NAMALWA (cell line): ENCODE data around the gene NSD2.
"Not testable (repeated sequence)": the region's sequence is repeated elsewhere in the genome, so short reads cannot be mapped to it uniquely, and the experiment has no call there.

Source experiments
- DNase-seq: peaks from one replicate; pipeline ENCODE4 v3.0.0-alpha.2; 2015; ENCODE audit warnings: low spot score

NSD2 gene

DNA sequence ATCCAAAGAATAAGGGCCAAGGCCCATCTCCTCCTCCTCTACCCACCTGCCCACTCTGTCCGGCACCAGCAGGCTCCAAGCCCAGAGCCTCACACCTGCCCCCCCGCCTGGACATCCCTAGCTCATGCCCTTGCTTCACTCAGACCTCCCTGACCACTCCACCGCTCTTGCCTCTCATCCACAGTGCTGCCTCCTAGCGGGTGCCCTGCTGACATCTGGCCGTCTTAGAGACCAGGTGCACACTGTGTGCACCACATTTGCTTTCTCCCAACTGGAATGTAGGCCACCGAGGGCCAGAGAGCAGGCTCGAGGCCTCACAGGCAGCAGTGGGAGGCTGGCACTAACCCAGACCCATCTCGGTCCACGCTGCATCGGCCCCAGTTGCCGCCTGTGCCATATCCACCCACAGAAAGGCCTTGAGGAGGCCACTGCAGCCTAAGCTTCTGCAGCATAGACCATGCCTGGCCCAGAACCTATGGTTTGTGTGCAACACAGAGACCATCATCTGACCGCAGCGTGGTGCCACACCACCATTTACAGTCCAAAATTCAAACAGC is 28.8 kb upstream of the NSD2 start:
- no peak for DNase-seq

DNA sequence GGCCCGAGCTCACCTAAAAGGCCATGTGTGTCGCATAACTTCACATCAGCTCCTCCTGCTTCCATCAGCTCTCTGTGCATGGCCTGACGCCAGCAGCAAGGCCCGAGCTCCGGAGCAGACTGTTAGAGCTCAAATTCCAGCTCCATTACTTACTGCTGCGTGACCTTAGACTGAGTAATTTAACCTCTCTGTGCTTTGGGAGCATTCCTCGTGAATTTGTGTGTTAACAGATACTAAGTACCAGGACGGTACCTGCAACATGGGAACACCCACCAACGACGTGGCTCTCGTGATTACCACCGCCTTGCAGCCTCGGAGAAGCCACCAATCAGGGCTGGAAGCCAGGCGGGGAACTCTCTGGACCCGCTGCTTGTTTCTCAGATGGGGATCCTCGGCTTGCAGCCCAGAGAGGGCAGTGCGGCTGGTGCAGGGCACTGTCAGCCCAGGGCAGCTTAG is 28.2 kb upstream of the NSD2 start:
- no peak for DNase-seq

DNA sequence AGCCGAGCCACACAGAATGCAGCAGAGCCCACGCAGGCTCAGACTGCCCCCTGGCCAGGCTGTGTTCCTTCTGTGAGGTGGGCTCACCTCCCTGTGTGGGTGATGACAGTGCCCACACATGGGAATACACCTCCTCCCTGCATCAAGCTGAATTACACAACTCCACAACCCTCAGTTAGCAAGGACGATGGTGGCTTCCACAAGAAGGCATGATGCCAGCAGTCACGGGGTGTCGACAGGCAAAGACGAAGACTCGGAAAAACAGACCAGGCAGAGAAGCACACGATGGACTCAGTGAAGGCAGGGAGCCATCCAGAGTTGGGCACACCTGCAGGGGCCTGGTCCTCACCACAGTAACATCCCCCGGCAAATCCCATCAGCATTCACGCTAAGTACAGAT is 27.3 kb upstream of the NSD2 start:
- DNase-seq: no peak

DNA sequence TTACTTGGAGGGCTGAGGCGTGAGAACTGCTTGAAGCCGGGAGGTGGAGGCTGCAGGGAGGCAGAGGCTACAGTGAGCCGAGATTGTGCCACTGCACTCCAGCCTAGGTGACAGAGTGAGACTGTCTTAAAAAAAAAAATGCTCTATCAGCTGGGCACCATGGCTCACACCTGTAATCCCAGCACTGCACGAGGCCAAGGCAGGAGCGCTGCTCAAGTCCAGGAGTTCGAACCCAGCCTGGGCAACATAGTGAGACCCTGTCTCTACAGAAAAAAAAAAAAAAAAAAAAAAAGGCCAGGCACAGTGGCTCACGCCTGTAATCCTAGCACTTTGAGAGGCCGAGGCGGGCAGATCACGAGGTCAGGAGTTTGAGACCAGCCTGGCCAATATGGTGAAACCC is 26.6 kb upstream of the NSD2 start:
- DNase-seq: not testable (repeated sequence)

DNA sequence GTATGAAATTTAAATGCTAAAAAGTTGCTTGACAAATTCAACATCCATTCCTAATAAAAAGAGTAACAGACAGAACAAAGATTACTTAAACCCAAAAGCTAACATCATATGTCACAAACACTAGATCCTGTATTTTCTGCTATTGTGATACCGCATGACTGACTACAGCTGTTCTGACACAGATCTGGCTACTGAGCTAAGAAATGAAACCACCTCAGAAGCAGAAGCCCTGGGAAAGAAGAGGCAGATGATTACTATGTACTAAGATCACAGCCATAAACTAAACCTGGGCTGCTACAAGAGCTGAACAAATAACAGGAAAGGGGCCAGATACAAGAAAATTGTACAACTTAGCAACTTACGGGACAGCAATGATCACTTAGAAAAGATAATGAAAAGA is 24.6 kb upstream of the NSD2 start:
- no peak for DNase-seq

DNA sequence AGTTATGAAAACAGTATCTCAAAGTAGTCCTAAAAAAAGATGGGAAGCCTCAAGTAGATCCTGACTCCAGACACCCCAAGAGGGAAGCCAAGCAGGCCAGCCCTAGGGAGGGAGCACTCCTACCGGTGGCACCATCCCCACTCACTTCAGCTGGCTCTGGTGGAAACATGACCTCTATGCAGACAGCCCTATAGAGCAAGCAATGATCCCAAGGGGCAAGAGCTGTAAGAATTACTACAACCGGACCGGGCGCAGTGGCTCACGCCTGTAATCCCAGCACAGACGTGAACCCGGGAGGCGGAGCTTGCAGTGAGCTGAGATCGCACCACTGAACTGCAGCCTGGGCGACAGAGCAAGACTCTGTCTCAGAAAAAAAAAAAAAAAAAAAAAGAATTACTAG is 20.9 kb upstream of the NSD2 start:
- no peak for DNase-seq

DNA sequence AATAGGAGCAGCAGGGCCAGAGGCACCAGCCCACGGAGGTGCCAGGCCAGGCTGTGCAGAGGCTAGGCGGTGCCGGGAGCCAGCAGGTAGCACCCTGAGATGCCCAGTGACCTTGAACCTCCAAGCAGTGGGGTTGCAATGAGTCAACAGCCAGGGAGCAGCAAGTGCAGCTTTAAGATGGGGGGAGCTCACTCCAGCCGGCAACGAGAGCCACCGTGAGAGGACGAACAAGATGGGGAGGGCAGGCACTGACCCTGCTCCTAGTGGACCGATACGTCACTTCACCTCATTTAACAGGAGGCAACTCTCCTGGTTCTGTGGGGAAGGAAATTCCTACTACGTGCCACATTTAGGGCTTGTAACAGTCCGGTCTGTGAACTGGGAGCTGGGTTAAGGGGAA is 20.0 kb upstream of the NSD2 start:
- DNase-seq: no peak

DNA sequence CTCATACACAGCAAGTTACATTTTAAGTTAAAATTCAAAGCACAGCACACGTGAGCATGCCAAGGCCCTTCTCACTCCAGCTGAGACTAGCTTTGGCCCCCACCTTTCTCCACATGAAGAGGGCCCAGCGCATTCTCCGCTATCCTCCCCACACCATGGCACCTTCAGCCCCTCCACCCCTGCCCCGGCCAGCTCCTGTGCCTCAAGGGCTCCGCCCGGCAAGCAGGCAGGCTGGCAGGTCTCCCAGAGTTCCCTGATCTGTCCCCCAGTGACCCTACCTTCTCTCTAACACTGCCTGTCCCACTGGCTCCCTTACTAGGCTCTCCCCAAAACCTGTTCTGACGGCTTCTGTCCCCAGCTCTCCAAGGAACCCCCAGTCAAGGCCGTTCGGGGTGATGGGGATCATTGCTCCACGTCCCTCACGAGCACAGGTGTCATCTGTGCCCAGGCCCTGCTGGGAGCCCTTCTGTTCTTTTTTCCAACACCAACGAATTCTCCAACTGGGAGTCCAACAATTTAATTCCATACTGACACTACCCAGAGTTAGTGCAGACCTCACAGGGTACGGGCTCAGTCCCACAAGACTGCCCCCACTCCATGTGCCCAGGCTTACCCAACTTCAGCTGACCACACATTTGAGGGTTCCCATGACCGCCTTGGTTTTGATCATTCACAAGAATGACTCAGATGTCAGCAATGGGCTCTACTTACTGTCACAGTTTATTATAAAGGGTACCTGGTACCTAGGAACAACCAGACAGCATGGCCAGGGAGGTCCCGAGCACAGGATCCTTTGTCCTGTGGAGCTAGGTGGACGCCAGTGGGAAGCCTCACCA is 19.4 kb upstream of the NSD2 start:
- DNase-seq: no peak

DNA sequence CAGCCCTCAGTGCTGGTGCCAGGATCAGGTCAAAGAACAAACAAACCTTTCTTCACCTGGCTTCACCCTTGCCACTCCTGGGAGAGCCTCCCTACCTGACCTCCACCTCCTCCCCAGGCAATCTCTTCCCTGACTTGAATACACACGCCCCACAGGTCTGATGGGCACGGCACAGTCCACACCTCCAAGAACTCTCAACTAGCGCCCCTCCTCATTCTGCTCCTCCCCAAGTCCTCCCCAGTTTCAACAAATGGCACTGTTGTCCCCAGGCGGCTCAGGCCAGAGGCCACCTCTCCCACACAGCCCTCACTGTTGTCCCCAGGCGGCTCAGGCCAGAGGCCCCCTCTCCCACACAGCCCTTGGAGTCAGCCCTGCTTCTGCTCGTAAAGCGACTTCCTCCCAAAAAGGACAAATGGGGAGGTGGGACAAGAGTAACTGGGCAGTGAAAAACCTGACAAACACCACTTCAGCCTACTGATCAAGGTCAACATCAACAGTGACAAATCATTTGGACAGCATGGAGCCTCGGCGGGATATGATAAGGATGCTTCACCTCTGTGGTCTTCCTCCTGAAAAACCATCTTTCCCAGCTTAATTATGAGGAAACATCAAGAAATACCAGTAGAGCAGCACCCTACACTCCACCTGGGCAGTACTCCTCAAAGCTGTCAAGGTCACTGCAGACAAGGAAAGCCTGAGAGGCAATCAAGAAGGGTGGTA is 18.1 kb upstream of the NSD2 start:
- no peak for DNase-seq

DNA sequence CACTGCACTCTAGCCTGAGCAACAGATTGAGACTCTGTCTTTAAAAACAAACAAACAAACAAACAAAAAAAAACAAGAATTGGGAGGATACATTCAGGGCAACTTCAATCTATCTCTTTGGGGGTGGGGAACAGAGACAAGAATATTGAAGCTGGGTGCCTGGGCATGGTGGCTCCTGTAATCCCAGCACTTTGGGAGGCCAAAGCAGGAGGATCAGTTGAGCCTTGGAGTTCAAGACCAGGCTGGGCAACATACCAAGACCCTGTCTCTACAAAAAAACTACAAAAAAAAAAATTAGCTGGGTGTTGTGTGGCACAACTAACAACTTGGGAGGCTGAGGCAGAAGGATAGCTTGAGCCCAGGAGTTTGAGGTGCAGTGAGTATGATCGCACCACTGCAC is 16.4 kb upstream of the NSD2 start:
- no peak for DNase-seq

DNA sequence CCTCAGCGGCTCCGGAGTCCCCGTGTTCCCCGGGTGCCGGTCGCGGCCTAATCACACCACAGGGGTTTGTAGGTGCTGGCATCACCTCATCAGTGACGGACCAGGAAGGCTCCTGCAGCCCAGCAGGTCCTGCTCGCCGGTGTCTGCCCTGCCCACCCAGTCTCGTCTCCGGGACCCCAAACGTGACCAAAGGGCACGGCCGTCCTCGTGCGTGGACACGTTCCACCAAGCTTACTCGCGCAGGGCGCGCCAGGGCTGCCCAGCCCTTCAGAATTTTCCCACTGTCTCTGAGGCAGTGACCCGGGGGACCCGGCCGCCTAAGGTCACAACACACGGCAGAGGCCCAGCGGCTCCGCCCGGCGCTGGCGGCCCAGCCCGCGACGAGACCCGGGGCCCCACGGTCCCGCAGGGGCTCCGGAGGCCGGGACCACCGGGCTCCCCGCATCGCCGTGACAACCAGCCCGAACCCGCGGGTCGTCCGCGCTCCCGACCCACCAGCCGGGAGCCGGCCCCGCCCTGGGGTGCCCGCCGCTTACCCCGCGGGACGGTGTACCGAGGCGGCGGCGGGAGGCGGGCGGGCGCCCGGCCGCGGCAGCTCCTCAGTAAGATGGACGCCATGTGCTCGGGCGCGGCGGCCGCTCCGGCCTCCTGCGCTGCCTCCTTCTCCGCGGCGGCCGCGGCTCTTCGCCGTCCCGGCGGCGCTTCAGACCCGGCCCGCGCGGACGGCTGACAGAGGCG is 15.7 kb upstream of the NSD2 start:
- DNase-seq: peak; percentile 49

DNA sequence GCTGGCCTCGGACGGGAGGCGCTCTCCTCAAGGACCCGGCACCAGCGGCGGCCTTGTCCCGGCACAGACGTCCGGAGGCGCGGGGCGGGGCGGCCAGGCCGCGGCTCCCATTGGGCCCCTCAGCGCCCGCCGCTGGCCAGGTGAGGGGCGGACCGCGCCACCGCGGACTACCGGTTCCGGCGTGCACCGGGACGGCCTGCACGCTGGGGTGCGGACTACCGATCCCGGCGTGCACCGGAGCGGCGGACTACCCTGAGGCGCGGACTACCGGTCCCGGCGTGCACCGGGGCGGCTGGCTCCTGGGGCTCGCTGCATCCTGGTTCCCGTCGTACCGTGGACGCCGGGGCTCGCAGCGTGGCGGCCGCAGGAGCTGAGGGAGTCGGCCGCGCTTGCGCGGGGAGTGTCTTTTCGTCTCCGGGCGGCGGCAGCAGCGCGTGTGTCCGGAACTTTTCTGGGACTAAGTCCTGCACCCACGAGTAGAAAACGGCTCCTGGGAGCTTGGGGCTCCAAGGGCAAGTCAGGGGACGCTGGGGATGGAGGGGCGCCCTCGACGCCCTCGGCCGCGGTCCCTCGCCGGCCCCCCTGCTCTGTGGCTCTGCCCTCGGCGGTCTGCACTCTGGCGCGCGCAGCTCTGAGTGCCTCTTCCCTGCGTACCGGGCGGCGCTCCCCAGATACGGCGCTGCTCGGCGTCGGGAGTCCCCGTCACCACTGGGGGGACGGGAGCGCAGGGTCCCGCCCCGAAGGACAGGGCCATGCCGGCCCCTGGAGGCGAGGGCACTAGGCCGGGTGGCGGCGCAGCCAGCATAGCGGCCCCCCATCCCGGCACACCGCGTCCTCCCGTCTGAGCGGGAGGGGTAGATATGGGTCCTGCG is 14.9 kb upstream of the NSD2 start, which contains the start of gene LETM1:
Gene LETM1 (minus strand): TSS at position 86 of the 872 bp plus-strand sequence. CDS start 206 bp downstream, outside the sequence.
- peak; percentile 83 for DNase-seq

DNA sequence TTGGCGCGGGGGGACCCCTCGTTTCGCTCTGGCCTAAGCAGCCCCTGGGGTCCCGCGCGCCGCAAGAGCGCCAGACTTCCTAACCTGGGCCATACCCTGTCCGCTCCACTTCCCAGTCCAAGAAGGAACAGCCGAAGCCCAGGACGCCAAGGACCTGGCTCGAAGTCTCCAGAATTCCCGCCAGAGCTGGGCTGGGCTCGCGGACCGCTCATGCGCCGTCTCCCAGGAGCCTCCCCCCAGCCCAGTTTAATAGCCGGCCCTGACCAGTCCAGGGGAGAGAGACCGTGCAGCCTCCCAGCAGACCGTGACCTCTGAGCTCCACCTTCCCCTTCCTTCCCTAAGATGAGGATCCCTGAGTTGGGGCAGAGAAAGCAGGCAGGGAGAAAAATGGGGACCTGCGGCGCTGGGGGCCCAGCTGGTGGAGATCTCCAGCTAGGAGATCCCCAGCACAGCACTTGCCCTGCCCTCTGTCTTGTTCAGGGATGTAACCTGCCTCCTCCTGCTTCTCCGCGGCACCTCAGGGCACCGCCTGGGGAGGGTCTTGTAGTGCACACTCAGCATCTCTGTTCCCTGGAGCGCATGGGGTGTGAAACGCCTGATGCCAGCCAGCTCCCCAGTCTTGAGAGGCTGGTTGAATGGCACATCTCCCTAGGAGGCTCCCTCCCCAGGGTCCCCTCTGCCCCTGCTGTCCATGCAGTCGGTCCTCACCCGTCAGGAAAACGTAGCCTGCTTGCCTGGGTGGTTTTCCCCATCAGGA is 14.1 kb upstream of the NSD2 start:
- no peak for DNase-seq

DNA sequence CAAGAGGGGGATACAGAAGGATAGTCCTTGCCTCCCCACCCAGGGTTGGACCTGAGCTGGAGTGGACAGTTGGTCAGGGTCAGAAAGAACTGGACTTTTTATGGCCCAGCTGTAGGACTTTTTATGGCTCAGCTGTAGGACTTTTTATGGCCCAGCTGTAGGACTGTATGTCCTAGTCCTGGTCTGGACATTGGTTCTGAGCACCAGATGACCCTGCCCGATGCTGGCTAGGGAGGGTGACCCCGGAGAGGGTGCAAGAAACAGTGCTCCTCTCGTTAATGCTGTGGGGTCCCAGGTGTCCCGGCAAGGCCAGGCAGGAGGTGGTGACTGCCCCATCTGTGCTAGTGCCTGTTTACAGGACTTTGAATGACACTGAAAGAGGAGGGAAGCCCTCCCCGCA is 13.3 kb upstream of the NSD2 start:
- no peak for DNase-seq

DNA sequence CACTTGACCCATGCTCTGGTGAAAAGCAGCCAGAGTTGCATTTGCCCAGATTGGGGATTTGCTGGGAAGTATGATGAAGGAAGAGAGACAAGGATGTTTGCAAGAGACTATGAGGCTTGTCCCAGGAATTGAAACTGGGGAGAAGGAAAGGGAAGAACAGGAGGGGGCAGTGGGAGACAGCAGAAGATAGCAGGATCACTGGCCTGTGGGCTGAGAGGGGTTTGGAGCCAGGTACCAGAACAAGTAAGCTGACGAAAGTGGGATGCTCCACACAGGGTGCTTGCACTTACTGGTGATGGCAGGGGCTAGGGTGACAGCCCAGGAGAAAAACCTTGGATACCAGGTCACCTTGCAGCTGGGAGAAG is 11.8 kb upstream of the NSD2 start:
- DNase-seq: no peak

DNA sequence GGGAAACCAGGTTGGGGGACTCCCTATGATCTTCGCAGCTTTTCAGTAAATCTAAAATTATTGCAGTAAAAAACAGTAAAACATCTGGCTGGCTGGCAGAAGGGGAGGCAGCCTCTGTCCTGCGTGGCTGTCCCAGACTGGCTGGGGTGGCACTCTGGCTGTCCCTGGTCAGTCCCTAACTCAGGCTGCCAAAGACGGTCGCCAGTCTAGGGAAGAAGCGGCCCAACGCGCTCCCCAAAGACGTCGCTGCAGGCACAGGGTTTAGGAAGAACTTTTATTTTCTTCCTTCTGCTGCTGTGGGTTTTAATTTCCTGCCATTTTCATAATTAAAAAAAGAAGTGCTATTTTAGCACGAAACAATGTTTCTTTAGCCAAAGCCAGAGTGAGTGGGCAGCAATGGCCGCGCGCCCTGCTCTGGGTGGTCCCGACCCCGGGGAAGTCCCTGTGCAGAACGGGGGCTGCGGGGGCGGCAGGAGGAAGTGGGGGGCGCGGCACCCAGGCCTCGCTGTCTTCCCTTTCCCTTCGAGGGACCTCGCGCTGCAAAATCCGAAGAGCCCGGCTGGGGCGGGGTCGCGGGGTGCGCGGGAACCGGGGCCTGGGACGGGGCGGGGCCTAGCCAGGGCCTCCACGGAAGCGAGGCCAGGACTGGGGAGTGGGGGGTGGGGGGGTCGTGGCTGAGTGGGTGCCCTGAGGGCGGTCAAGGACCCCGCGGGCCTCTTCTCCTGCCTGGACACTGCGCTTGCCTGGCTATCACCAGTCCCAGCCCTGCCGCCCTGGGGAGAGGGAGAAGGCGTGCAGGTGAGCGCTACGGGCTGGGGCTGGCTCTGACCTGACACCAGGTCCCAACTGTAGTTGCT is 8.9 kb upstream of the NSD2 start:
- no peak for DNase-seq

DNA sequence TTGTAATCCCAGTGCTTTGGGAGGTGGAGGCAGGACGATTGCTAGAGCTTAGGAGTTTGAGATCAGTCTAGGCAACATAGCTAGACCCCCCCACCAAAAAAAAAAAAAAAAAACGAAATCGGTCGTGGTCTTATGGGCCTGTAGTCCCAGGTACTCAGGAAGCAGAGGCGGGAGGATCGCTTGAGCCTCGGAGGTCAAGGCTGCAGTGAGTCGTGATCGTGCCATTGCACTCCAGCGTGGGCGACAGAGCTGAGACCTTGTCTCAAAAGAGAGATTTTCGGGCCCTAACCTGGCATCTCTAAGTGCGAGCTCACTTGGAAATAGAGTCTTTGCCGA is 8.3 kb upstream of the NSD2 start:
- no peak for DNase-seq

DNA sequence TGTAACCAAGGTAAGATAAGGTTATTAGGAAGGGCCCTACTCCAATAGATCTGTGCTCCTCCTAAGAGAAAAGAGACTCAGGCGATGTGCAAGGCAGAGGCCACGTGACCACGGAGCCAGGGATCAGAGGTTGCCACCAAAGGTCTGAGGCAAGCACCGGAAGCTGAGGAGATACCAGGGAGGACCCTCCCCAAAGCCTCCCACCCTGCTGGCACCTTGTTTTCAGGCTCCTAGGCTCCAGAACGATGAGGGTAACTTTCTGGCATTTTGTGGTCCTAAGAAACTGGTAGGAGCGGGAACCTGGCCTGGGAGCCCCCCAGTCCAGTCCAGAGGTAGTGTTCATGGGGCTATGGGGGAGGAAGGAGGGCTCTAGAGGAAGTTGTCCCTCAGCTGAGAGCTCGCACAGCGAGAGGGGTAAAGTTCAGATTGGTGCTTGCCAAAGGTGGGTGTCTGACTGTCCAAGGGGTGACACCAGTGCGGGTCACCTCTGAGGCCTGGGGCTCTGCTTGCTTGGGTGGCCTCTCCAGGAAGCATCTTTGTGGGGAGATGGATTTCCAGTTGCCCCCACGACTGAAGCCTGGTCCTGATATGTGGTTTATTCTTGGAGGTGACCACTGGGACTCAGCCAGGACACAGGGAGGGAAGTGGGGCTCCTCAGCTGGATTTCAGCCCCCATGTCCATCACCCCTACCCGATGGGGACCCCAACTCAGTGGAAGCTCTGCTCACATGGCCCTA is 7.7 kb upstream of the NSD2 start:
- DNase-seq: no peak
